Parathyroid adenoma (tissue), 2 donors: ENCODE data around the gene PROM1.

Experiments used
- H2AFZ ChIP-seq: fragments of 300-600 bp; sonication (generic); one replicate; pipeline ENCODE4 v1.7.0; 2017; ENCODE audit warnings: antibody characterized with exemption, mild to moderate bottlenecking
- H3K27ac ChIP-seq: fragments of 300-600 bp; sonication (generic); one replicate; pipeline ENCODE4 v1.7.0; 2017
- H3K27me3 ChIP-seq: fragments of 300-600 bp; sonication (generic); one replicate; pipeline ENCODE4 v1.7.0; 2017; ENCODE audit warnings: low read length; ENCODE audit not compliant: control insufficient read depth, insufficient read depth
- H3K36me3 ChIP-seq: fragments of 300-600 bp; sonication (generic); one replicate; pipeline ENCODE4 v1.7.0; 2017; ENCODE audit warnings: low read length; ENCODE audit not compliant: control insufficient read depth, insufficient read depth
- H3K4me1 ChIP-seq: fragments of 300-600 bp; sonication (generic); one replicate; pipeline ENCODE4 v1.7.0; 2017; ENCODE audit warnings: control low read depth
- H3K4me2 ChIP-seq: fragments of 300-600 bp; sonication (generic); one replicate; pipeline ENCODE4 v1.7.0; 2017; ENCODE audit warnings: low read length
- H3K4me3 ChIP-seq: fragments of 300-600 bp; sonication (generic); one replicate; pipeline ENCODE4 v1.7.0; 2017; ENCODE audit warnings: low read depth, low read length
- H3K79me2 ChIP-seq: fragments of 300-600 bp; sonication (generic); one replicate; pipeline ENCODE4 v1.7.0; 2017; ENCODE audit warnings: control low read depth
- H3K9ac ChIP-seq: fragments of 300-600 bp; sonication (generic); one replicate; pipeline ENCODE4 v1.7.0; 2017; ENCODE audit warnings: mild to moderate bottlenecking
- H3K9me3 ChIP-seq: fragments of 300-600 bp; sonication (generic); one replicate; pipeline ENCODE4 v1.7.0; 2017; ENCODE audit warnings: low read length; ENCODE audit not compliant: control insufficient read depth
- TF ChIP-seq, protein P1 (sequence below): fragments of 300-600 bp; sonication (generic); IDR thresholded peaks from one replicate; pipeline ENCODE4 v1.7.0; 2017; ENCODE audit warnings: antibody characterized with exemption, mild to moderate bottlenecking
- donor health status: primary hyperparathyroidism.

PROM1 gene

DNA sequence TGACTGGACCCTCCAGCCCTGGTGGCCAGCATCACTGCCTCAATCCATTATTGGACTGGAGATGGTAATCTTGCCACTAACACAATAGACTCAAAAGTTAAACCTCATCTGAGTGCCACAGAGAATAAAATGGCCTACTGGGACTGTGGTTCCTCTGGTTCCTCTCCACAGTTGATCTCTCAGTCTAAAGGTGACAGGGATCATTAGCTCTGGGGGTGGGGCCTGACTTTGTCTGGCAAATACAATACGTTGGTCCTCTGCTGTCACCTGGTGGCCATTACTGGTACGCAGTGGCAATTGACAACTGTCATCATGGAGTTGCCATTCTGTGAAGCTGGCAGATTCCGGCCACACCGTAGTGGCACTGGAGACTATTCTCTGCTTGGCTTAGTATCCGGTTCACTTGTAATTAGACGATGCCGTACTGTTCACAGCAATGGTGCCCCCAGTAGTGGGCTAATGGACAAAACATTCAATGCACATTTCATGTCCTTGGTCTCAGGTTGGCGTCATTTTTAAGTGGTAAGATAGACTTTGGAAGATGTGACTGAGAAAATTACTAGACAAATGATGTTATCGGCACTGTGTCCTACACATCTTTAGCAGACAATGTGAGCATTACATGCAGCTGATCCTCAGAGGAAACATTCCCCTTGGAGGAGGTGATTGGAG is 127.5 kb downstream of the PROM1 start:
- Histone ChIP-seq H3K4me3 (no peak overlapping the region), H3K9ac (no peak overlapping the region), H3K4me1 (no peaks in the 10 kb centered on the region), H3K4me2 (no peak overlapping the region), H3K27ac (no peak overlapping the region), H3K79me2 (no peaks in the 10 kb centered on the region), H3K27me3 (no peaks in the 10 kb centered on the region), H3K36me3 (no peaks in the 10 kb centered on the region), H2AFZ (no peak overlapping the region), H3K9me3 (no peaks in the 10 kb centered on the region)
- TF ChIP-seq, protein P1, sequence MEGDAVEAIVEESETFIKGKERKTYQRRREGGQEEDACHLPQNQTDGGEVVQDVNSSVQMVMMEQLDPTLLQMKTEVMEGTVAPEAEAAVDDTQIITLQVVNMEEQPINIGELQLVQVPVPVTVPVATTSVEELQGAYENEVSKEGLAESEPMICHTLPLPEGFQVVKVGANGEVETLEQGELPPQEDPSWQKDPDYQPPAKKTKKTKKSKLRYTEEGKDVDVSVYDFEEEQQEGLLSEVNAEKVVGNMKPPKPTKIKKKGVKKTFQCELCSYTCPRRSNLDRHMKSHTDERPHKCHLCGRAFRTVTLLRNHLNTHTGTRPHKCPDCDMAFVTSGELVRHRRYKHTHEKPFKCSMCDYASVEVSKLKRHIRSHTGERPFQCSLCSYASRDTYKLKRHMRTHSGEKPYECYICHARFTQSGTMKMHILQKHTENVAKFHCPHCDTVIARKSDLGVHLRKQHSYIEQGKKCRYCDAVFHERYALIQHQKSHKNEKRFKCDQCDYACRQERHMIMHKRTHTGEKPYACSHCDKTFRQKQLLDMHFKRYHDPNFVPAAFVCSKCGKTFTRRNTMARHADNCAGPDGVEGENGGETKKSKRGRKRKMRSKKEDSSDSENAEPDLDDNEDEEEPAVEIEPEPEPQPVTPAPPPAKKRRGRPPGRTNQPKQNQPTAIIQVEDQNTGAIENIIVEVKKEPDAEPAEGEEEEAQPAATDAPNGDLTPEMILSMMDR, result peak; percentile 65

DNA sequence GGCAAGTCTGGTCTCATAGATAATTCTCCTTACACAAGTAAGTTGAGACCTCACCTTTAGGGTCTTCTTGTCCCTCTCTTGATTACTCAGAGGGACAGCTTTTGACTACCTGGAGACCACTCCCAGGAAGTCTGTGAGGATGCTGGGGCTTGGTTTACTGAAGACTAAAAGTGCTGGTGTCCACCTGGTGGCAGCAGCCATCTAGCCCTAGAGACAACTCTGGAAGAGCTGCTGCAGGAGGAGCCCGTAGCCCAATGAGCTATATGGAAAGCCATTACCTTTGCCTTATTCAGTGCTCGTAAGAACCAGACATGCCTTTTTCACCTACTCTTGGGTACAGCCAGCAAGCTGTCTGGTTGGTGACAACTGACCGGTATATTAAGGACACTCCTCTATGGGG is 128.2 kb downstream of the PROM1 start:
- Histone ChIP-seq H3K4me3 (no peak overlapping the region), H3K36me3 (no peaks in the 10 kb centered on the region), H2AFZ (no peak overlapping the region), H3K9ac (no peak overlapping the region), H3K27ac (no peak overlapping the region), H3K4me1 (no peaks in the 10 kb centered on the region), H3K27me3 (no peaks in the 10 kb centered on the region), H3K79me2 (no peaks in the 10 kb centered on the region), H3K4me2 (no peak overlapping the region), H3K9me3 (no peaks in the 10 kb centered on the region)
- TF ChIP-seq, protein P1, result no peak

DNA sequence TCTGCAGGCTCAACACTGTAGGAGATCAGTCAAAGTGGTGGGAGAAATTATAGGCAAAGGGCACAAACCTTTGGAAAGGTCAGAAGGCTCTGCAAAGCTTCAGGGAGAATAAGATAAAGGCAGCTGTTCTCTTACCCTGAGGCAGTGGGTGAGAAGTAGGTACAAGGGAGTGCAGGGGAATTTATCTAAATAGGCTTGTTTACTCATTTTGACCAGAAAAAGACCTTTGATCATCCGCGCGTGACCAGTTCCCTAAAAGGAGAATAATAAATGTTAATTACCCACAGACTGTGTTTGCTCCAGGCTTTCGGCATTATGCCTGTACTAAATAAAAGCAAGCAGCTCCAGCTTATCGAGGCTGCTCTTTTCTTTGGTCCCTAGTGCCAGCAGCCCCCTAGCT is 130.2 kb downstream of the PROM1 start:
- Histone ChIP-seq H3K9me3 (no peaks in the 10 kb centered on the region), H2AFZ (no peak overlapping the region), H3K27me3 (no peaks in the 10 kb centered on the region), H3K27ac (no peak overlapping the region), H3K79me2 (no peaks in the 10 kb centered on the region), H3K4me2 (no peak overlapping the region), H3K9ac (no peak overlapping the region), H3K4me3 (no peak overlapping the region), H3K4me1 (no peaks in the 10 kb centered on the region), H3K36me3 (no peaks in the 10 kb centered on the region)
- TF ChIP-seq, protein P1, result no peak

DNA sequence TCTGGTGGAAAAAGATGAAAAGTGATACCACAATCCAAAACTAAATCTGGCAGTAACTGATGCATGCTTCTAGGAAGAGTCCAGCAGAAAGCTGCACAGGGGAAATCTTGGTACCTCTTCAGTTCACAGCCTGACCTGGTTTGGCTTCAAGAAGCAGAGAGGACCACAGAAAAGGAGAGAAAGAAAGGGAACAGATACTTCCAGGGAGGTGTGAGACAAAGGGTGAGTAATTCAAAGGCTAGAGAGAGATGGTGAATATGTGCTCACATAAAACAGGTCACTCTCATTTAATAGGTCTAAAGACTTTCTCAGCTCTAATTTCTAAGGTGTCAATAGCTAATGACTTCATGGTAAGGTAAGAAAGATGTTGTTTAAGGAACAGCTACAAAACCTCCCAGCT is 132.0 kb downstream of the PROM1 start:
- TF ChIP-seq, protein P1, result no peak
- H3K27ac ChIP-seq, result no peak overlapping the region
- no peak overlapping the region for H3K9ac ChIP-seq
- H3K4me2 ChIP-seq, result no peak overlapping the region
- H3K79me2 ChIP-seq, result no peaks in the 10 kb centered on the region
- H3K36me3 ChIP-seq, result no peaks in the 10 kb centered on the region
- H2AFZ ChIP-seq, result no peak overlapping the region
- no peaks in the 10 kb centered on the region for H3K9me3 ChIP-seq
- H3K4me1 ChIP-seq, result no peaks in the 10 kb centered on the region
- H3K4me3 ChIP-seq, result no peak overlapping the region
- H3K27me3 ChIP-seq, result no peaks in the 10 kb centered on the region

DNA sequence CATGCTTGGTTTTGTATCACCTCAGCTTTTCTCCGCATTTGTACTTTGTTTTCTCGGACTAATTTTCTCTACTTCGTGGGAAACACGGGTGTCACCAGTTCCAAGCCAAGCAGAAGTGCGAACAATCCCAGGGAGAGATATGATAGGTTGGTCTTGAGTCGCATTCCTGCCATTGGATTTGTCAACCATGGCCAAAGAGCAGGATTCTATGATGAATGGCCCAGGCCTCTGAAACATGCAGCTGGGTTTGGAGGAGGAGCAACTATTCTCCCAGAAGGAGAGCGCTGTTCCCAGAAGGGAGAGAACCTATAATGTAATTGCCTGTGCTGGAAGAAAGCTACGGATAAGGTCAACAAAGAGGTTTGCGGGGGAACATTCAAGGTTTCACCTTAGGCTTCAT is 135.0 kb downstream of the PROM1 start:
- Histone ChIP-seq H2AFZ (no peak overlapping the region), H3K36me3 (no peaks in the 10 kb centered on the region), H3K27me3 (no peaks in the 10 kb centered on the region), H3K4me3 (no peak overlapping the region), H3K9ac (no peak overlapping the region), H3K27ac (no peak overlapping the region), H3K4me2 (no peak overlapping the region), H3K4me1 (no peaks in the 10 kb centered on the region), H3K9me3 (no peaks in the 10 kb centered on the region), H3K79me2 (no peaks in the 10 kb centered on the region)
- TF ChIP-seq, protein P1, result no peak
